Measurements from ENCODE around the gene LDHAL6B.

DNA sequence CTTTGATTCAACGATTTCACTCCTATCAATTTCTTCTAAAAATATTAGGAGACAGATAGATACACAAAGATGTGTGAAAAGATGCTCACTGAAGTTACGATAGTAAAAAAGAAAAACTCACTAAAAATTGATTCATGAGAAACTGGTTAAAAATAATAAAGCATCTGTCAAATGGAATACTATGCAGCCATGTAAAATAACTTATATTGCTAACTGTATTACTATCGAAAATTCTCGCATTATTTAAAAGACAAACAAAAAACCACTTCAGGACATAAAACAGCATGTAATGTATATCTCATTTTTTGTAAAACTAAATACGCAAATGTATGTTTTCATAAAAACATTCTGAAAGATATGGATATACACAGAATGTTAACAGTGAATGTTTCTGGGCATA, 33.4 kb upstream of the LDHAL6B start:
- TF ChIP-seq EP300 (IDR thresholded peaks at IDR 0.05; ENCODE audit: low read length) (no peak), EZH2 (IDR thresholded peaks at IDR 0.05; ENCODE audit: borderline replicate concordance, low read depth, low read length) (no peak), SMAD3 (CRISPR knock-in tag; conservative IDR thresholded peaks at IDR 0.05) (no peak), ZNF57 (CRISPR knock-in tag; IDR thresholded peaks at IDR 0.05) (no peak)
- TF ChIP-seq, protein P1, sequence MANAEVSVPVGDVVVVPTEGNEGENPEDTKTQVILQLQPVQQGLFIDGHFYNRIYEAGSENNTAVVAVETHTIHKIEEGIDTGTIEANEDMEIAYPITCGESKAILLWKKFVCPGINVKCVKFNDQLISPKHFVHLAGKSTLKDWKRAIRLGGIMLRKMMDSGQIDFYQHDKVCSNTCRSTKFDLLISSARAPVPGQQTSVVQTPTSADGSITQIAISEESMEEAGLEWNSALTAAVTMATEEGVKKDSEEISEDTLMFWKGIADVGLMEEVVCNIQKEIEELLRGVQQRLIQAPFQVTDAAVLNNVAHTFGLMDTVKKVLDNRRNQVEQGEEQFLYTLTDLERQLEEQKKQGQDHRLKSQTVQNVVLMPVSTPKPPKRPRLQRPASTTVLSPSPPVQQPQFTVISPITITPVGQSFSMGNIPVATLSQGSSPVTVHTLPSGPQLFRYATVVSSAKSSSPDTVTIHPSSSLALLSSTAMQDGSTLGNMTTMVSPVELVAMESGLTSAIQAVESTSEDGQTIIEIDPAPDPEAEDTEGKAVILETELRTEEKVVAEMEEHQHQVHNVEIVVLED (CRISPR knock-in tag; IDR thresholded peaks at IDR 0.05): no peak
- TF ChIP-seq, protein P2, sequence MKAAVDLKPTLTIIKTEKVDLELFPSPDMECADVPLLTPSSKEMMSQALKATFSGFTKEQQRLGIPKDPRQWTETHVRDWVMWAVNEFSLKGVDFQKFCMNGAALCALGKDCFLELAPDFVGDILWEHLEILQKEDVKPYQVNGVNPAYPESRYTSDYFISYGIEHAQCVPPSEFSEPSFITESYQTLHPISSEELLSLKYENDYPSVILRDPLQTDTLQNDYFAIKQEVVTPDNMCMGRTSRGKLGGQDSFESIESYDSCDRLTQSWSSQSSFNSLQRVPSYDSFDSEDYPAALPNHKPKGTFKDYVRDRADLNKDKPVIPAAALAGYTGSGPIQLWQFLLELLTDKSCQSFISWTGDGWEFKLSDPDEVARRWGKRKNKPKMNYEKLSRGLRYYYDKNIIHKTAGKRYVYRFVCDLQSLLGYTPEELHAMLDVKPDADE (conservative IDR thresholded peaks at IDR 0.05; ENCODE audit: control insufficient read depth, low read depth, low read length): no peak
- TF ChIP-seq, protein P3, sequence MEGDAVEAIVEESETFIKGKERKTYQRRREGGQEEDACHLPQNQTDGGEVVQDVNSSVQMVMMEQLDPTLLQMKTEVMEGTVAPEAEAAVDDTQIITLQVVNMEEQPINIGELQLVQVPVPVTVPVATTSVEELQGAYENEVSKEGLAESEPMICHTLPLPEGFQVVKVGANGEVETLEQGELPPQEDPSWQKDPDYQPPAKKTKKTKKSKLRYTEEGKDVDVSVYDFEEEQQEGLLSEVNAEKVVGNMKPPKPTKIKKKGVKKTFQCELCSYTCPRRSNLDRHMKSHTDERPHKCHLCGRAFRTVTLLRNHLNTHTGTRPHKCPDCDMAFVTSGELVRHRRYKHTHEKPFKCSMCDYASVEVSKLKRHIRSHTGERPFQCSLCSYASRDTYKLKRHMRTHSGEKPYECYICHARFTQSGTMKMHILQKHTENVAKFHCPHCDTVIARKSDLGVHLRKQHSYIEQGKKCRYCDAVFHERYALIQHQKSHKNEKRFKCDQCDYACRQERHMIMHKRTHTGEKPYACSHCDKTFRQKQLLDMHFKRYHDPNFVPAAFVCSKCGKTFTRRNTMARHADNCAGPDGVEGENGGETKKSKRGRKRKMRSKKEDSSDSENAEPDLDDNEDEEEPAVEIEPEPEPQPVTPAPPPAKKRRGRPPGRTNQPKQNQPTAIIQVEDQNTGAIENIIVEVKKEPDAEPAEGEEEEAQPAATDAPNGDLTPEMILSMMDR (IDR thresholded peaks at IDR 0.05 in 2 of 3, conservative IDR thresholded peaks at IDR 0.05 in 1 of 3; ENCODE audit: insufficient read depth in 2 of 3, low read depth in 1 of 3, low read length in 3 of 3): no peak
